BE2C (cell line): ENCODE measurements around the gene RNLS.

Source experiments
- DNase-seq: peaks from one replicate; pipeline ENCODE4 v3.0.0-alpha.2; 2020
- H3K27me3 ChIP-seq: fragments of 250-450 bp; sonication (Bioruptor Pico); 2 replicates; pipeline ENCODE4 v1.5.1; 2020; ENCODE audit warnings: mild to moderate bottlenecking
- H3K36me3 ChIP-seq: fragments of 250-450 bp; sonication (Bioruptor Pico); 2 replicates; pipeline ENCODE4 v1.5.1; 2020; ENCODE audit warnings: mild to moderate bottlenecking
- H3K4me1 ChIP-seq: fragments of 250-450 bp; sonication (Bioruptor Pico); 2 replicates; pipeline ENCODE4 v1.5.1; 2020
- H3K4me3 ChIP-seq: 2 replicates; pipeline ENCODE4 v1.5.1; 2011; ENCODE audit warnings: low read depth, low read length
- H3K9me3 ChIP-seq: fragments of 250-450 bp; sonication (Bioruptor Pico); 2 replicates; pipeline ENCODE4 v1.5.1; 2020
- TF ChIP-seq, protein P1 (sequence below): IDR thresholded peaks from 2 replicates; pipeline ENCODE4 v1.5.1; 2012; ENCODE audit warnings: mild to moderate bottlenecking, low read depth, low read length

Gene RNLS

DNA sequence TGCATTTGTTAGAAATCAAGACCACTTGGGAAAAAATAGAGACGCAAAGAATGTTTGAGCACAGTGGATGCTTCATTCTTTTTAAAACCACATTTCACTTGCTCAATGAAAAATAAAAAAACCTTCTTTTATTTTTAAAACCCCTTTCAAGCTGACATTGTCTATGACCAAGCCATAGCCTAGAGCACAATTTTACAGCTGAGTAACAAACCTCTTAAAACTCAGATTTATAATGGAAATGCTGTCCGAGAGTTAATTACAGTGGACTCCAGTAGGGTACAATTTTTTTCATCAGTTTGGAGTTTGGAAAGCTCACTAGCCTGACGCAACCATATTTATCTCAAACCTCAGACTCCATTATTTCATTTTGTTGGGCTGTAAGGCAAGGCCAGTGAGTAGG is 116.3 kb downstream of the RNLS start:
- DNase-seq = no peak
- Histone ChIP-seq H3K36me3 (no peaks in the 10 kb centered on the region), H3K27me3 (no peaks in the 10 kb centered on the region), H3K4me1 (no peaks in the 10 kb centered on the region), H3K4me3 (no peak overlapping the region), H3K9me3 (no peaks in the 10 kb centered on the region)
- TF ChIP-seq, protein P1, sequence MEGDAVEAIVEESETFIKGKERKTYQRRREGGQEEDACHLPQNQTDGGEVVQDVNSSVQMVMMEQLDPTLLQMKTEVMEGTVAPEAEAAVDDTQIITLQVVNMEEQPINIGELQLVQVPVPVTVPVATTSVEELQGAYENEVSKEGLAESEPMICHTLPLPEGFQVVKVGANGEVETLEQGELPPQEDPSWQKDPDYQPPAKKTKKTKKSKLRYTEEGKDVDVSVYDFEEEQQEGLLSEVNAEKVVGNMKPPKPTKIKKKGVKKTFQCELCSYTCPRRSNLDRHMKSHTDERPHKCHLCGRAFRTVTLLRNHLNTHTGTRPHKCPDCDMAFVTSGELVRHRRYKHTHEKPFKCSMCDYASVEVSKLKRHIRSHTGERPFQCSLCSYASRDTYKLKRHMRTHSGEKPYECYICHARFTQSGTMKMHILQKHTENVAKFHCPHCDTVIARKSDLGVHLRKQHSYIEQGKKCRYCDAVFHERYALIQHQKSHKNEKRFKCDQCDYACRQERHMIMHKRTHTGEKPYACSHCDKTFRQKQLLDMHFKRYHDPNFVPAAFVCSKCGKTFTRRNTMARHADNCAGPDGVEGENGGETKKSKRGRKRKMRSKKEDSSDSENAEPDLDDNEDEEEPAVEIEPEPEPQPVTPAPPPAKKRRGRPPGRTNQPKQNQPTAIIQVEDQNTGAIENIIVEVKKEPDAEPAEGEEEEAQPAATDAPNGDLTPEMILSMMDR = no peak

DNA sequence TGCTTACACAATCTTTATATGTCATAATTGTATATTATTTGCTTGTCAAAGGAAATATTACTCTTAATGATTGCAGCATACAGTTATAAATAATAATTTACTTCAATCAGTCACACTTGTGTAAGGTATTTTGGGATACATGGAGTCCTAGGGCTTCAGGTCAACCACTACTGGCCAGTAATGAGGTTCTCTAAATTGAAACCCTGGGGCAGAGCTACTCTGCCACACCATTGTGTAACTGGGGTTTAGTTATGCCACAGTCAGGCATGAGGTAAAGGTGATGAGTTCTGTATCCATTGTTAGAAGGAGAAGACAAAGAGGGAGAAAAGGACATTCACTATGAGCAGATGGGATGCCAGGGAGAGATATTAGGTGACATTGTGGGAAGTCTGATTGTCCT is 117.4 kb downstream of the RNLS start:
- no peaks in the 10 kb centered on the region for H3K36me3 ChIP-seq

DNA sequence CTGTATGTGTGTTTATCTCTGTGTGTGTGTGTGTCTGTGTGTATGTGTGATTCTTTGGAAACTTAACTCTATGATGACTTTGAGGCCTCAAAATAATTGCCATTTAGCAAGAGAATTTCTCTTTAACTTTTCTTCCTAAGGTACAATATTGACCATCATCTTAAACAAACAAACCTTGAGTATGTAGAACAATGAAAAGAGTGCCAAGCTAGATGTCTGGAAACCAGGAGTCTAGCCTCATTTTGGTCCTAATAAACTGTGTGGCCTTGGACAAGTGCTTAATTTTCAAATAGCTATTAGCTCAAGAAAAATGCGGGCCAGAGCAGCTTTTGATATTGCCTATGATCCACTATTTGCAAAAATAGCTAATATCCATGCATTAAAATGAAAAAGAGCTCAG is 119.3 kb downstream of the RNLS start:
- Histone ChIP-seq H3K9me3 (no peaks in the 10 kb centered on the region; the same call in 1 of the 2 replicates), H3K4me3 (no peak overlapping the region), H3K27me3 (no peaks in the 10 kb centered on the region), H3K36me3 (no peaks in the 10 kb centered on the region), H3K4me1 (no peaks in the 10 kb centered on the region)
- TF ChIP-seq, protein P1 = no peak
- no peak for DNase-seq

More for the DNA sequence above, 117.4 kb downstream of the RNLS start:
- Histone ChIP-seq H3K4me3 (no peak overlapping the region), H3K9me3 (no peaks in the 10 kb centered on the region; the same call in 1 of the 2 replicates), H3K27me3 (no peaks in the 10 kb centered on the region), H3K4me1 (no peaks in the 10 kb centered on the region)
- no peak for DNase-seq
- TF ChIP-seq, protein P1 = no peak

DNA sequence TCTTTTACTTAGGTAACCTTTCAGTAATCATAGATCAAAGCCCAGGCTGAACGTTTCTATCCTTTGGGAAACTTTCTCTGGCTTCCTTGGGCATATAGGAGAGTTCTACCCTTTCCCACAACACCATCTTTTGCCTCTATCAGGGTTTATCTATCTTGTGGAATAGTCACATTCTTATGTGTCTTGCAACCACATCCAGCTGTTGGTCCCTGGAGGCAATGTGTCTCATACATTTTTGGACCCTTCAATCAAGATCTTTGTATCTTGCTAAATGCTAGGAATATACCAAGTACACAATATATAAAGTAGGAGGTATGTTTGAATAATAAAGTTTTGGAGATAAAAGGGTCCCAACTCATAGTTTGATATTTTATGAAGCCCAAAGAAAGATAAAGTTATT is 121.7 kb downstream of the RNLS start:
- Histone ChIP-seq H3K9me3 (no peaks in the 10 kb centered on the region; the same call in 1 of the 2 replicates), H3K4me1 (no peaks in the 10 kb centered on the region), H3K27me3 (no peaks in the 10 kb centered on the region), H3K36me3 (no peaks in the 10 kb centered on the region), H3K4me3 (no peak overlapping the region)
- TF ChIP-seq, protein P1 = no peak
- no peak for DNase-seq

DNA sequence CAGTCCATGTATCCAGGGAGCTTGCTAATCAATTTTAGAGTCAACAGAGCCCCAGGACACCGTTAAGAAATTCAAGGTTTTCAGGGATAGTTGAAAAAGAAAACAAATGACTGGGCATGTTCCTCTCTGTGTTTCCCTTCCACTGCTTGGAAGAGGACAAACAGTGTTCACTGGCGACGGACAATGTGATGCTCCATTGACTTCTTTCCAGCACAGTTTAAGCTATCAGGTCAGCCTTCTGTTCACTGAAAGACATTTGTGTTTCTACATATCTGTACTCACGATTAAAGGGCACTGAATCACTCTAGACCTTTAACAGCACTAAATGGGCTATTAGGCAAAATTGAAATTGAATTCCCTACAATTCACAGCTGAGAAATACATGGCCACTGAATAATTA is 123.6 kb downstream of the RNLS start:
- H3K36me3 ChIP-seq = no peaks in the 10 kb centered on the region
- H3K9me3 ChIP-seq = no peaks in the 10 kb centered on the region; the same call in 1 of the 2 replicates
- TF ChIP-seq, protein P1 = no peak
- no peak overlapping the region for H3K4me3 ChIP-seq
- no peak for DNase-seq
- no peaks in the 10 kb centered on the region for H3K4me1 ChIP-seq
- H3K27me3 ChIP-seq = no peaks in the 10 kb centered on the region

DNA sequence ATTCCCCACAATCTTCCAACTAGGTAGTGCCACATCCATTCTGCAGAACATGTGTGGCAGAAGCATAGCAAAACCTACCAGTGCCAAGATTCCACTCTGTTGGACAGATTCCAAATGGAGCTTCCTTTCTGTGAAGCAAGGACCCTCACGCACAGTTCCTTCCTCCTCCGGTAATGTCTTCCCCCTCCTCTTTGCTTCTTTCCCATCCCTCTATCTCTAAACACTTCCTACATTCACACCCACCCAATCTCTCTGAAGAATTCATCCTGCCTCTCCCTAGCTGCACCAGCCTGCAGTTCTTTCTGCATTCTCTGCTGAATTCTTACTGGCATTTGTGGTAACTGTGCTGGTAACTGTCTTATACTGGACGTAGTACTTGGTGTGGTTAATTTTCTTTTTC is 124.9 kb downstream of the RNLS start:
- TF ChIP-seq, protein P1 = no peak
- no peaks in the 10 kb centered on the region; the same call in 1 of the 2 replicates for H3K9me3 ChIP-seq
- no peak overlapping the region for H3K4me3 ChIP-seq
- no peaks in the 10 kb centered on the region for H3K27me3 ChIP-seq
- no peaks in the 10 kb centered on the region for H3K4me1 ChIP-seq
- H3K36me3 ChIP-seq = no peaks in the 10 kb centered on the region
- DNase-seq = no peak
